ENCODE data around the gene SFI1.
"Not testable (repeated sequence)": the region's sequence is repeated elsewhere in the genome, so short reads cannot be mapped to it uniquely, and the experiment has no call there.

The SFI1 gene

DNA sequence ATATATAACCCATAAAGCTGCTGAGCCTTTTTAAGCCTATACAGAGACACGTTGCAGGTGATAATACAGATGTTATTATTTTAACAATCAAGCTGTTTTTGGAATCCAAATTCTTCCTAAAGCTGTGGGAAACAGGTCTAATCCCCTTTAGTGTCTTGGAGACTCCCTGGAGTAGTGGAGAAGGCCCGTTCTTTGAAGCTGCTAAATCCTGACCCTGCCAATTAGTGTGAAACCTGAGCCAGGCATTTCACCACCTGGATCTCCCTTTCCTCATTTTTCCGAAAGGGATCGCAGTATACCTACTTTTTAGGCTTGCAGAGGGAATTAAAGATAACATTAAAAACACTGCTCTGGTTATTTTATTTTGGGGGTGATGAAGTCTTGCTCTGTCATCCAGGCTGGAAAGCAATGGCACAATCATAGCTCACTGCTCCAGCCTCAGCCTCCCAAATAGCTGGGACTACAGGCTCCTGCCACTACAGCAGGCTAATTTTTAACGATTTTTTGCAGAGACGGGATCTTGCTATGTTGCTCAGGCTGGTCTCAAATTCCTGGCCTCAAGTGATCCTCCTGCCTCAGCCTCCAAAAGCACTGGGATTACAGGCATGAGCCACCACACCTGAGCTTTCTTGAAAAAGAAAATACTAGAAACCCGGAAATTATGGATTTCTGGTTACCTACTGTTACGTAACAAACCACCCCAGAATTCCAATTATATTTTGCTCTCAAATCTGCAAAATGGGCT is 4.9 kb upstream of the SFI1 start:
- DNase-seq = no peak

DNA sequence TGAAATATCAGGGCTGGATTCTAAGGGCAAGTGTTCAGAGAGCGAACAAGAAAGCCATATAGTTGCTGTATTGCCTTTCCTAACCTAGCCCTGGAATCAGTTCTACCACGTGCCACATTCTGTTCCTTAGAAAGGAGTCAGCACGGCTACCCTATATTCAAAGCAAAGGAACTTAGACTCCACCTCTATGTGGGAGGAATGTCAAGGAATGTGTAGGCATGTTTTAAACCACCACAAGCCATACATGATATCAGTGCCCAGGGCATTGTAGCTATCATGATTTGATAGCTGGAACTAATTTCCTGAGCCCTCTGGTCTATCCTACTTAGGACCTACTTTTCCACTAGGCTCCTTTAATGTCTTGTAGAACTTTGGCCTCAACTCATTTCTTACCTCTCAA is 4.2 kb upstream of the SFI1 start:
- DNase-seq = no peak

- not testable (repeated sequence) for DNase-seq
Observed at GRCh38 chr22:31493355-31493754, 3.0 kb upstream of the SFI1 start.

DNA sequence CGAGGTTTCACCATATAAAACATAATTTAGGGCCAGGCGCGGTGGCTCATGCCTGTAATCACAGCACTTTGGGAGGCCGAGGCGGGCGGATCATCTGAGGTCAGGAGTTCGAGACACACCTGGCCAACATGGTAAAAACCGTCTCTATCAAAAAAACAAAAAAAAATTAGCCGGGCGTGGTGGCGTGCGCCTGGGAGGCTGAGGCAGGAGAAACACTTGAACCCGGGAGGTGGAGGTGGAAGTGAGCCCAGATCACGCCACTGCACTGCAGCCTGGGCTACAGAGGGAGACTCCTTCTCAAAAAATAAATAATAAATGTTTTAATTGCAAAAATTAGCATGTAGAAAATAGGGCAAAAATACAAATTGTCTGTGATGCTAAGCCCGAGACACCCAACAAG is 993 bp upstream of the SFI1 start:
- no peak for DNase-seq

- no peak for DNase-seq
Observed at GRCh38 chr22:31496735-31497146, 405 bp downstream of the SFI1 start.

DNA sequence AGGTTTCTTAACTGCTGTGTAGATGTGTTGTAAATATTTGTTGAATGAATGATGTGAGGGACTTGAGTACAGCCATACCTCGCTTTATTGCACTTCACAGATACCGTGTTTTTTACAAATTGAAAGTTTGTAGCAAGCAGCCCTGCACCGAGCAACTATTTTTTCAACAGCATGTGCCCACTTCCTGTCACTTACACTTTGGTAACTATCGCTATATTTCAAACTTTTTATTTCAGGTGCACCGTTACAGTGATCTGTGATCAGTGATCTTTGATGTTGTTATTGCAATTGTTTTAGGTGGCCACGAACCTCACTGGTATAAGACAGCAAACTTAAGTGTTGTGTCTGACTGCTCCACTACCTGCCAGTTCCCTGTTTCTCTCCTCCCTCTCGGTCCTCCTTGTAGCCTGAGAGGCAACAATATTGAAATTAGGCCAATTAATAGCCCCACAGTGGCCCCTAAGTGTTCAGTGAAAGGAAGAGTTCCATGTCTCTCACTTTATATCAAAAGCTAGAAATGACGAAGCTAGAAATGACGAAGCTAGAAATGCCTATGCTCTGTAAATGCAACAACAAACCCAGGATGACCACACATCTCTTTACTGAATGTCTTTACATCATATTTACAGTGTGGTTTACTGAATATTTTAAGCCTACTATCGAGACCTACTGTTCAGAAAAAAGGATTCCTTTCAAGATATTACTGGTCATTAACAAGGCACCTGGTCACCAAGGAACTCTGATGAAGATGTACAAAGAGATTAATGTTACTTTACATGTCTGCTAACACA is 1.0 kb downstream of the SFI1 start:
- DNase-seq = no peak

DNA sequence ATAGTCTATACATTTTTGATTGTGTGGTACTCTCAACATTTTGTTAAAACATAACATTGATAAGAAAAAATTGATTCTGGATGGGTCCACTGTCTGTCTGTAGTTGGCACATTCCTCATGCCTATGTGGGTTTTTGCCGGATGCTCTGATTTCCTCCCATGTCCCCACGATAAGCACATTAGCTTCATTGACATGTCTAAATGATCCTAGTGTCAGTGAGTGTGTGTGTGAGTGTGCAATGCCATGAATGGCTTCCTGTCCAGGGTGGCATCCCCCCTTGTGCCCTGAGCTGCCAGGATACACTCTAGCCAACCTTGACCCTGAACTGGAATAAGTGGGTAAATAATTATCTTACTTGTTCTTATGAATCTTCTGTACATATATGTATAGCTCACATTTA is 5.4 kb downstream of the SFI1 start:
- no peak for DNase-seq

- no peak for DNase-seq
Observed at GRCh38 chr22:31503211-31503964, 7.1 kb downstream of the SFI1 start.

DNA sequence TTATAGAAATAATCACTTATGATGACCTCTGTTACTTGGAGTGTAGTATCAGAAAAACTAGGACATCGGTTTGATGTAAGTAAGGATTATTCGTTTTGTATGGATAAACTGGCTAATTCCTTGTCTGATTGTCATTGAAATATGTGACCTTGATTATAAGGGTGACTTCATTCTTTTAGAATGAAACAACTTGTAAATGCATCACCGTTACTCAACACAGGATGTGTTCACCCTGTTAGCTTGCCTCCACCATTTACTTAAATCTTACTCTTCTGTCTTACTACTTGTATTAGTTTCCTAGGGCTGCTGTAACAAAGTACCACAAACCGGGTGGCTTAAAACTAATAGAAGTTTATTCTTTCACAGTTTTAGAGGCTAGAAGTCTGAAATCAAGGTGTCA is 7.9 kb downstream of the SFI1 start:
- no peak for DNase-seq

GRCh38 chr22:31507517-31507916 is 11.2 kb downstream of the SFI1 start:
- DNase-seq = not testable (repeated sequence)

GRCh38 chr22:31508536-31508935 is 12.2 kb downstream of the SFI1 start:
- no peak for DNase-seq

- no peak for DNase-seq
Observed at GRCh38 chr22:31509061-31509762, 12.9 kb downstream of the SFI1 start.

DNA sequence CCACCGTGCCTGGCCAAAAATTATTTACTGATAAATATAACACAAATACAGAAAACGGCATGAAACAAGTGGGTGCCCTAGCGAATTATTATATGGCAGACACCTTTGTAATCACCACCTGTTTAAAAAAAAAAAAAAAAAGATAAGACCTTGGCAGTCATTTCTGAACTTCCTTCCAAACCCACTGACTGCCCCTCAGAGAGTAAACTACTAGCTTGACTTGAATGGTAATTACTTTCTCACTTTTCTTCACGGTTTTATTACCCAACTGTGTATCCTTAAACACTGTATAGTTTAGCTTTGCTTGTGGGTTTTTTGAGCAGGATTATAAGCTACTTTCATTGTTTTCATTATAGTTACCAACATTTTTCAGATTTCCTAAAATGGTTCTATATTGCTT is 23.7 kb downstream of the SFI1 start:
- no peak for DNase-seq

DNA sequence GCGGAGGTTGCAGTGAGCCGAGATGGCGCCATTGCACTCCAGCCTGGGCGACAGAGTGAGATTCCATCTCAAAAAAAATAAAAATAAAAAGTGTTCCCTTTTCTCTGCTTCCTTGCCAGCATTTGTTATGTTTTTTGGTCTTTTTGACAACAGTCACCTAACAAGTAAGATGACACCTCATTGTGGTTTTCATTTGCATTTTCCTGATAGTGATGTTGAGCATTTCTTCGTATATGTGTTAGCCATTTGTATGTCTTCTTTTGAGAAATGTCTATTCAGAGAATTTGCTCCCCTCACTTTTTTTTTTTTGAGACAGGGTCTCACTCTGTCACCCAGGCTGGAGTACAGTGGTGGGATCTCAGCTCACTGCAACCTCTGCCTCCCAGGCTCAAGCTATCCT is 27.8 kb downstream of the SFI1 start:
- not testable (repeated sequence) for DNase-seq

GRCh38 chr22:31526270-31526669 is 29.9 kb downstream of the SFI1 start:
- DNase-seq = no peak

- DNase-seq = no peak
Observed at GRCh38 chr22:31530823-31531195, 34.5 kb downstream of the SFI1 start.

- no peak for DNase-seq
Observed at GRCh38 chr22:31532060-31532459, 35.7 kb downstream of the SFI1 start.

DNA sequence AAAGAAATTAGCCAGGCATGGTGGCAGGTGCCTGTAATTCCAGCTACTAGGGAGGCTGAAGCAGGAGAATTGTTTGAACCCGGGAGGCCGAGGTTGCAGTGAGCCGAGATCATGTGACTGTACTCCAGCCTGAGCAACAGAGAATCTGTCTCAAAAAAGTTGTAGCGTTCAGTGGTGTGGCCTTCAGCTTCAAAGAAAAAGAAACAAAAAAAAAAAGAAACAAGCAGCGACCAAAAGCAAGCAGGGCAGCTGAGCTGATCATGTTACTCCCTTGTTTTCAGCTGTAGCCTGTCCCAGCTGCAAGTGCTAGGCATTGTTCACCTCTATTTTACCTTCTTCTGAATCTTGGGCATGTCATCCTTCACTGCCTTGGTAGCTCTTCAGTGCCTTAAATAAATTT is 37.0 kb downstream of the SFI1 start:
- DNase-seq = no peak

GRCh38 chr22:31537019-31537535 is 40.7 kb downstream of the SFI1 start:
- DNase-seq = no peak

DNA sequence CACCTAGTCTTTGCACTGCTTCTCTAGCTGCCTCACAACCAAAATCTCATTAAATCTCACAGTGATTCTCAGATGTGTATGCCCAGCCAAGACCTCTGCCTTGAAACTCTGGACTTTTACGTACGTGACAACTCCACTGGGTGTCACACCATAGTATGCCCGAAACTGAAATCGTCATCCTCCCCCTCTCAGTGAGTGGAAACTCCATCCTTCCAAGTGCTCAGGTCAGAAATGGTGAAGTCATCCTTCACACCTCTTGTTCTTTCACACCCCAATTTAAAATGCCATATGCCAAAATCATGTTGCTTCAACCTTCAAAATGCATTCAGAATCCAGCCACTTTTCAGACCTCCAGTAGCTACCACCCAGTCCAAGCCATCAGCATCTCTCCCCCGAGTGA is 42.5 kb downstream of the SFI1 start:
- no peak for DNase-seq

DNA sequence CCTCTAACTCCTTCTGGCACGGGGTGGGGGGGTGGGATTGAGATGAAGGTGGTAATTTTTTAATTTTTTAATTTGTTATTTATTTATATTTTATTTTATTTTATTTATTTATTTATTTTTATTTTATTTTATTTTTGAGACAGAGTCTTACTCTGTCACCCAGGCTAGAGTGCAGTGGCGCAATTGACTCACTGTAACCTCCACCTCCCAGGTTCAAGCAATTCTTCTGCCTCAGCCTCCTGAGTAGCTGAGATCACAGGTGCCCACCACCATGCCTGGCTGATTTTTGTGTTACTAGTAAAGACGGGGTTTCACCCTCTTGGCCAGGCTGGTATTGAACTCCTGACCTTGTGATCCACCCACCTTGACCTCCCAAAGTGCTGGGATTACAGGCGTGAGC is 43.8 kb downstream of the SFI1 start:
- DNase-seq = not testable (repeated sequence)

- DNase-seq = no peak
Observed at GRCh38 chr22:31540966-31541365, 44.6 kb downstream of the SFI1 start.
